Loucy (cell line): ENCODE results near the gene LRRTM2.
A peak's percentile ranks its signal among the peaks of the same experiment; 100 is the strongest.

ENCODE experiments used
- H2AFZ ChIP-seq: fragments of 200-600 bp; sonication (generic); 2 replicates; pipeline ENCODE4 v1.6.0; 2016; ENCODE audit warnings: antibody characterized with exemption, mild to moderate bottlenecking, low read length, moderate library complexity
- H3F3A ChIP-seq: fragments of 200-600 bp; 2 replicates; pipeline ENCODE4 v1.6.0; 2016; ENCODE audit warnings: antibody characterized with exemption, low read depth, mild to moderate bottlenecking
- H3K27me3 ChIP-seq: fragments of 200-600 bp; sonication (generic); 2 replicates; pipeline ENCODE4 v1.6.1; 2014; ENCODE audit warnings: low read length, mild to moderate bottlenecking; ENCODE audit not compliant: insufficient read depth, poor library complexity, severe bottlenecking
- H3K36me3 ChIP-seq: fragments of 200-600 bp; sonication (generic); 2 replicates; pipeline ENCODE4 v1.6.1; 2016; ENCODE audit warnings: low read length; ENCODE audit not compliant: insufficient read depth
- H3K4me1 ChIP-seq: fragments of 200-600 bp; sonication (generic); 2 replicates; pipeline ENCODE4 v1.5.1; 2014; ENCODE audit warnings: low read length, mild to moderate bottlenecking; ENCODE audit not compliant: insufficient read depth, poor library complexity, severe bottlenecking
- H3K4me2 ChIP-seq: fragments of 200-600 bp; sonication (generic); 2 replicates; pipeline ENCODE4 v1.6.0; 2014; ENCODE audit warnings: antibody characterized with exemption, low read length, low read depth, mild to moderate bottlenecking; ENCODE audit not compliant: poor library complexity, severe bottlenecking
- H3K4me3 ChIP-seq: fragments of 200-600 bp; sonication (generic); 2 replicates; pipeline ENCODE4 v1.5.1; 2014; ENCODE audit warnings: low read length, mild to moderate bottlenecking, mixed read lengths; ENCODE audit not compliant: poor library complexity, severe bottlenecking
- H3K79me2 ChIP-seq: fragments of 200-600 bp; sonication (generic); 2 replicates; pipeline ENCODE4 v1.6.1; 2014; ENCODE audit warnings: low read length; ENCODE audit not compliant: insufficient read depth
- H3K9ac ChIP-seq: fragments of 200-600 bp; sonication (generic); 2 replicates; pipeline ENCODE4 v1.6.0; 2014; ENCODE audit warnings: mild to moderate bottlenecking, low read depth, low read length, moderate library complexity; ENCODE audit not compliant: poor library complexity, severe bottlenecking
- H3K9me2 ChIP-seq: fragments of 200-600 bp; sonication (generic); replicated peaks from 2 replicates; pipeline ENCODE4 v1.6.1; 2016; ENCODE audit warnings: low read depth, low read length, mixed read lengths
- H3K9me3 ChIP-seq: fragments of 200-600 bp; sonication (generic); 2 replicates; pipeline ENCODE4 v1.6.1; 2014; ENCODE audit warnings: mild to moderate bottlenecking, antibody characterized with exemption, low read length, low read depth; ENCODE audit not compliant: insufficient read depth
- H4K20me1 ChIP-seq: fragments of 200-600 bp; sonication (generic); 2 replicates; pipeline ENCODE4 v1.6.0; 2014; ENCODE audit warnings: antibody characterized with exemption, low read length, mild to moderate bottlenecking; ENCODE audit not compliant: insufficient read depth, poor library complexity, severe bottlenecking
- CTCF ChIP-seq: fragments of 200-600 bp; sonication (generic); conservative IDR thresholded peaks from 2 replicates; pipeline ENCODE4 v1.5.1; 2014; ENCODE audit warnings: mild to moderate bottlenecking, antibody characterized with exemption, low read length
- EZH2phosphoT487 ChIP-seq: fragments of 200-600 bp; IDR thresholded peaks from 2 replicates; pipeline ENCODE4 v1.6.1; 2018; ENCODE audit warnings: antibody characterized with exemption, mild to moderate bottlenecking, moderate library complexity, borderline replicate concordance

The LRRTM2 gene

DNA sequence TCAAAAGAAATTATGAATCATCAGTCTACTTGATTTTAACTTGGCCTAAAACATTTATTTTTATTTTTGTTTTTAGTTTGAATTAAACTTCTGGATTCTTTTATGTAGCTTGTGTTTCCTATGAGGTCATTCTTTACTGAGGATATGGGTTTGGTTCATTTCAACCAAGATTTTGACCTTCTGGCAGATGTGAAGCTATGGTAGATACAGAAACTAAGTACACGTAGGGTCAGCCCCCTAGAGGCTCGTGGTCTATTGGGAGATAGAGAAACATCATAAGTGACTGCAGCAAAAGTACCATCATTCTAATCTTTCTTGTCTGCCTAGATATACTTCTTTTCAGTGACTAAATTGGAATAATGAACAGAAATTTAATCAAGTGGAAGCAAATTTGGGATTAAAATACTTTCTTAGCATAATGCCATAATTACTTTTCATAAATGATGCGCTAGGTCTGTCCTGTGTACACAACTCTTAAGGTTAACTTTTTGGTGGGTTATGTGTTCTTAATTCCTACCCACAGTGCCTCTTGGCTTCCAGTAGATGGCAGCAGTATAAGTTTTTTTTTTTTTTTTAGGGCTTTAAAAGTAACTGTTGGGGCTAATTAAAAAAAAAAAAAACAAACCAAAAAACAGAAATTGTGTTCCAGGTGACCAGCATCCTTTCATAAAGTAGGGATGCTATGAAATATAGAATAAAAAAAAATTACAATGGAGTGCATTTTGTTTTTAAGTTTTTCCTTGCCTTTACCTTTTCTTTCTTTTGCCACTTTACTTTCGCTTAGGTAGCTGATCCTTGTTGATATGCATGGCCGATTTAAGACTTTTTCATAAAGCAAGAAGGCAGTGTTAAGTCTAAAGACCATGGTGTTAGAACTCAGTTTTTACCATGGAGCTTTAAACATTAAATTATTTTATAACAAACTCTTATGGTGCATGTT is 49.9 kb downstream of the LRRTM2 start:
- Histone ChIP-seq H3K79me2 (no peaks in the 10 kb centered on the region), H3K9me2 (no peaks in the 10 kb centered on the region), H3K27me3 (no peaks in the 10 kb centered on the region), H4K20me1 (peaks cover 5% of the 10 kb centered on the region), H3F3A (0 out of 2 replicates have a peak, but pooled peaks cover 6% of the 10 kb centered on the region), H3K36me3 (peaks cover 10% of the 10 kb centered on the region; the same call in 1 of the 2 replicates), H3K4me1 (peaks cover 4% of the 10 kb centered on the region), H2AFZ (no peak overlapping the region), H3K9ac (no peak overlapping the region), H3K4me2 (no peak overlapping the region), H3K9me3 (no peaks in the 10 kb centered on the region), H3K4me3 (no peak overlapping the region)
- TF ChIP-seq EZH2phosphoT487 (no peak), CTCF (peak; percentile 70)

DNA sequence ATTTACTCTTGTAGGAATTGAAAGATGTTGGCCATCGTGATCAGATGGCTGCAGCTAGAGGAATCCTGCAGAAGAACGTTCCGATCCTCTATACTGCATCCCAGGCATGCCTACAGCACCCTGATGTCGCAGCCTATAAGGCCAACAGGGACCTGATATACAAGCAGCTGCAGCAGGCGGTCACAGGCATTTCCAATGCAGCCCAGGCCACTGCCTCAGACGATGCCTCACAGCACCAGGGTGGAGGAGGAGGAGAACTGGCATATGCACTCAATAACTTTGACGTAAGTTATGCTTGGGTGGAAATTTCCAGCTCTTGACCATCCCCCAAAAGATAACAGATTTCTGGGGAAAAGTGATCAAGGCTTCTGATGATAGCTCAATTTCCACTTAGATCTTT is 50.6 kb downstream of the LRRTM2 start:
- TF ChIP-seq CTCF (no peak), EZH2phosphoT487 (no peak)
- Histone ChIP-seq H3F3A (0 out of 2 replicates have a peak, but pooled peaks cover 6% of the 10 kb centered on the region), H3K9ac (no peak overlapping the region), H3K9me3 (no peaks in the 10 kb centered on the region), H3K27me3 (no peaks in the 10 kb centered on the region), H3K79me2 (no peaks in the 10 kb centered on the region), H3K9me2 (no peaks in the 10 kb centered on the region), H3K4me2 (no peak overlapping the region), H3K4me3 (no peak overlapping the region), H4K20me1 (peaks cover 5% of the 10 kb centered on the region), H2AFZ (no peak overlapping the region), H3K4me1 (peaks cover 4% of the 10 kb centered on the region), H3K36me3 (peaks cover 11% of the 10 kb centered on the region; the same call in 1 of the 2 replicates)

DNA sequence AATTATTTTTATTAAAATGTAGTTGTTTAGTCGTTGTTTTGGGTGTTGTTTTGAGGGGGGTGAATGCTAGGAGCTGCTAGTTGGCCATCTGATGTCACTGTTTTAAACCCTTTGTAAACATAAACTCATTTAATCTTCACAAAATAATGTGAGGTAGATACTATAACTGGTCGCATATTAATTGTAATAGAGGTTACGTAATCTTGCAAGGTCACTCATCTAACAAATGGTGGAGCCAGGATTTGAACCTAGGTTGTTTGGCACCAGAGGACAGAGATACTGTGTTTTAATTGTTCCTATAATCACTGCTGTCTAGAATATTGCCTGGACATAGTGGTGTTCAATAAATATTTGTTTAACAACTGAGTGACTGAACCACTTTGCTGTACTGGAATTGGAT is 54.4 kb downstream of the LRRTM2 start:
- TF ChIP-seq CTCF (no peak), EZH2phosphoT487 (no peak)
- Histone ChIP-seq H4K20me1 (peaks cover 5% of the 10 kb centered on the region), H2AFZ (no peak overlapping the region), H3K9me3 (no peaks in the 10 kb centered on the region), H3K9ac (no peak overlapping the region), H3K4me2 (no peak overlapping the region), H3K4me3 (no peak overlapping the region), H3K9me2 (no peaks in the 10 kb centered on the region), H3K27me3 (no peaks in the 10 kb centered on the region), H3K4me1 (peaks cover 4% of the 10 kb centered on the region), H3F3A (0 out of 2 replicates have a peak, but pooled peaks cover 6% of the 10 kb centered on the region), H3K79me2 (no peaks in the 10 kb centered on the region), H3K36me3 (peaks cover 3% of the 10 kb centered on the region; the same call in 1 of the 2 replicates)
